Stimulated activated CD4-positive, alpha-beta T cell treated with anti-CD3 and anti-CD28 coated beads, Interleukin-1b, Interleukin-23, amount 100 ng/mL, for 4 hours (primary cell): ENCODE data around the gene RABAC1.
"Not testable (repeated sequence)": the region's sequence is repeated elsewhere in the genome, so short reads cannot be mapped to it uniquely, and the experiment has no call there.

Experiments
- DNase-seq, 2 donors: peaks; one replicate each; pipeline ENCODE4 v3.0.0-alpha.2; 2020; ENCODE audit warnings: low read depth in 2 of 2

RABAC1 gene

DNA sequence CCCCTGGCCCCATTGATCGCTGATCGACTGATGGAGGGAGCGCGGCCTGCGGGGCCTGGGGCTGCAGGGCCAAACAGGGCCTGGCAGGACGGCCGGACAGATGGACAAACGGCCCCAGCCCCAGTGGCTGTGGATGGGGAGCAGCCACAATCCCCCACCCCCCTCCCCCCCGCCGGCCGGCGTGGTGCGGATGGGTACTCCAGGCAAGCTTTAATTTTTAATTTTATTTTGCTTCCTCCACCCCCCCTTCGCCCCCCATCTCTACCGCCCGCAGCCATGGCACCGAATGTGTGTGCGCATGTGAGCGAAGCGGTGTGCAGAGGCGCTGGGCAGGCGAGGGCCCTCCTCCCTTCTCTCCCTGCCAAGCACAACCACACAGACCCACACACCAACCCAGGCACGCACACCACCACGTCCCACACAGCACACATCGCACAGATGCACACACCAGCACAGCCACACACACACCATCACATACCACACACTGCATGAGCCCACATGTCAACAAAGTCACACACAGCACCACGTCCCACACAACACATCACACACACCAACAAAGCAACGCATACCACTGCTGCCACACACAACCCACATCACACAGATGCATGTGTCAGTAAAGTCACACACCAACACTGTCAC lies 43.2 kb downstream of the RABAC1 start:
- no peak for DNase-seq

DNA sequence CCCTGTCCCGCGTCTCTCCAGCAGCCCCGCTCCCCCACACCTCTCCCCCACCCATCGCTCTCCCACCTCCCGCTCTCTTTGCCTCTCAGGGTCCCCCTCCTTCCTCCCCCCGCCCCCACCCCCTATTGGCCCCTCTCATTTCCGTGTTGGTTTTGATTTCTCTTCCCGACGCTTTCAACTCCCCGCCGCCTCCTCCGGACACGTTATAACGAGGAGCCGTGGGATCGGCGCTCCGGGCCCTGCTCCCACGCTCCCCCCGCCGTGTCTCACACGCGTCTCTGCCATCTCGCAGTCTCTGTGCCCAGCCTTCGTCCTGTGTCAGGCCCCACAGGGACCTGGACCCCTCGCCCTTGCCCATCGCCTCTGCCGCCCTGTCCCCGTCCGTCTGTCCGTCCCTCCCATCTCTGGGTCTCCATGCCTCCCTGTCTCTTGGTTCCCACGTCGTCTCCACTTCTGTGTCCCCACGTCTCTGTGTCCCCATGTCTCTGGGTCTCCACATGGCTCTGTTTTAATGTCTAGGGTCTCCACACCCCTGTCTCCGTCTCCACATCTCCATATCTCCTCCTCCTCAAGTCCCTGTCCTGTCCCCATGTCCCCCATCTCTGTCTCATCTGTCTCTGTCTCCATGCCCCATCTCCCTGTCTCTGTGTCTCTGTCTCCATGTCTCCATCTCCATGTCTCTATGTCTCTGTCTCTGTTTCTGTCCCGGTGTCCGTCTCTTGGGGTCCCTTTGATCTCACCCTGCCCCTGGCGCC lies 43.9 kb downstream of the RABAC1 start:
- no peak for DNase-seq

DNA sequence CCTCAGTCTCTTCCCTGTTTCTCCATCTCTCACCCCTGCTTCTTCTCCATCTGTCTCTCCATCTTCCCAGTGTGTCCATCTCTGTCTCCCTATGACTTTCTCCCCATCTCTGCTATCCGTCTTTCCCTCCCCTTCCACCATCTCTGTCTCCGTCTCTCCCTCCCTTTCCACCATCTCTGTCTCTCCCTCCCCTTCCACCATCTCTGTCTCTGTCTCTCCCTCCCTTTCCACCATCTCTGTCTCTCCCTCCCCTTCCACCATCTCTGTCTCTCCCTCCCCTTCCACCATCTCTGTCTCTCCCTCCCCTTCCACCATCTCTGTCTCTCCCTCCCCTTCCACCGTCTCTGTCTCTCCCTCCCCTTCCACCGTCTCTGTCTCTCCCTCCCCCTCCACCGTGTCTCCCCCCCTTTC lies 44.7 kb downstream of the RABAC1 start:
- DNase-seq, result not testable (repeated sequence)

DNA sequence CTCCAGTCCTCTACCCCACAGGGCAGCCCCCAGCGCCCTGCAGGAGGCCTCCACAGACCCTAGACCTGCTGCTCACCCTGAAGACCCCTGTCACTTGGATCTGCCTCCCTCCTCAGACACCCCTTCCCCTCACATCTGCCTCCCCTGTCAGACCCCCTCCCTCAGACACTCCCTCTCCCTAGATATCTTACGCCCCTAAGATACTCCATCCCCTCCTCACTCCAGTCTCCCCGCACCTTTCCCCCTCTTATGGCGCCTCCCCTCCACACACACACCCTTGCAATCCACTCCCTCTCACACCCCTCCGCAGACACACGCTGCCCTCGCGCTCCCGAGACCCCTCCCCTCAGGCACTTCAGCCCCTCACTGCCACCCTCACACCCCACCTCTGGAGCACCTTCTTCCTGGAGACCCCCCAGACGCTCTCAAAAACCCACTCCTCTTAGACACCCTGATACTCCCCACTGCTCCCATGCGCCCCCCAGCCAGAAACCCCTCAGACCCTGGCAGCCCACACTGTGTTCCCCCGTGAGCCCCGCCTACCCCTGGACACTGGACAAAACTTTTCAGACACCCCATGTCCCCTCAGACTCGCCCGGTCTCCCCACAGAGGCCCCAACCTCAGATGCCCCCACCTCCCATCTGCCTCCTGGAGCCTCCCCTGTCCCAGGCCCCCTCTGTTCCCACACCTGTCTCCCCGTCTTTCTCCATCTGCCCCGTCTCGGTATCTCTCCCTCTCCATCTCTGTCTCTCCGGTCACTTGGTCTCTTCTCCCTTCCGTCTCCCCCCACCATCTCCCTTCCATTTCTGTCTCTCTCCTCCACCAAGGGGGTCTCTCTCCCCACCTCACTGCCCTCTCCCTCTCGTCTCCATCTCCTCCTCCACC lies 45.3 kb downstream of the RABAC1 start:
- DNase-seq, result no peak

DNA sequence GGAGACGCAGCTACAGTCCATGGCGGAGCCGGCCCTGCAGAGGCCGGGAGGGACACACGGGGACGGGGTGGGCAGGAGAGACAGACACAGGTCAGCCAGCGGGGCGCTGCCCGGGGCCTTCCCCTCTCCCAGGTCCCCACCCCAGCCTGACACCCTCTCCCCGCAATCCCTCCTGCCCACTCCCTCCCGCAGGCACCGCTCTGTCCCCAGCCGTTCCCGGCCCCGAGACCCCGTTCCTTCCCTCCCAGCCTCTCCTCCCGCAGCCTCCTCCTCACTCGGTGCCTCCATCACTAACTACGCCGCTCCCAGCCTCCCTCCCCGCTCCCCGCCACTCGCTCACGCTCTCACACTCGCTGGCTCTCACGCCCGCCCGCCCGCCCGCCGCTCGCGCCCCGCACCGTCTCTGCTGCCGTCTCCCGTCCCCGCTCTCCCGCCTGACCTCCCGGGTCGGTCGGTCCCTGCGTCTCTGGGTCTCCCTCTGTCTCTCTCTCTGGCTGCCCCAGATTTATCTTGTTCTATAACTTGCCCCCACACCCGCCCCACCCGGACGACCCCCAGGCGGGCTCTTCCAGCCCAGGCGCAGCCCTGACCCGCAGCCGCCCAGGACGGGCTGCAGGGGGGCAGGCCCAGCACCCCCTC lies 46.1 kb downstream of the RABAC1 start:
- no peak for DNase-seq

DNA sequence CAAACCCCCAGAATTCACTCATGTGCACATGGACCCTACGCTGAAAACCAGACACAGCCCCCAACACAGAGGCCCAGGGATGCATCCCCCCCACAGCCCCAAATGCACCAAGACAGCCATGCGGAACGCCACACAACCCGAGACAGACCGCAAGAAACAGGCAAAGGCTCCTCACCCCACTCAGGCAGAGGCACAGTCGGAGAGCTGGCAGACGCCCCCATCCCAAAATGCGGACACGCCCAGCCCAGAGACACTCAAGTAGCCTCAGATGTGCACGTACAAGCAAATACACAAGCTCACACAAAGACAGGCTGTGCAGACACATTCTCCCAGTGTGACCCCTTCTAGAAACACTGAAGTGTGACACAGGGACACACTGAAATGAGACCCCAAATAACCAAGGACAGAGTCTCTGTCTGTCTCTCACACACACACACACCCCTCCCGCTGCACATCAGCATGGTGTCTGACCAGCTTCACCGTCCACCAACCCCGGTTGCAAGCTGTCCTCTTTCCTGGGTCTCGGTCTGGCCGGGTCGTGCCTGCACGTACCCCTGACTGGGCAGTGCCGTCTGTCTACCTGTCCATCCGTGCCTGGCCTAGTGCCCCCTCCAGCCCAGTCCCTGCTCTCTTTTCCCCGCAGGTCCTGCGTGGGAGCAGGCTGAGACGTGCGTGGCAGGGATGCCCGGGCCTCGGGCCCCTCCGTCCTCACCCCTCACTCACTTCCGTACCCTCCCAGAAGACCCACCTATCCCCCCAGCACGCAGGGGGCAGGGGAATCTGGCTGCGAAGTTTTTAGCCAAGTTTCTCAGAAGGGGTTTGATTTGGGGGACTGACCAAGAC lies 47.0 kb downstream of the RABAC1 start:
- no peak for DNase-seq

DNA sequence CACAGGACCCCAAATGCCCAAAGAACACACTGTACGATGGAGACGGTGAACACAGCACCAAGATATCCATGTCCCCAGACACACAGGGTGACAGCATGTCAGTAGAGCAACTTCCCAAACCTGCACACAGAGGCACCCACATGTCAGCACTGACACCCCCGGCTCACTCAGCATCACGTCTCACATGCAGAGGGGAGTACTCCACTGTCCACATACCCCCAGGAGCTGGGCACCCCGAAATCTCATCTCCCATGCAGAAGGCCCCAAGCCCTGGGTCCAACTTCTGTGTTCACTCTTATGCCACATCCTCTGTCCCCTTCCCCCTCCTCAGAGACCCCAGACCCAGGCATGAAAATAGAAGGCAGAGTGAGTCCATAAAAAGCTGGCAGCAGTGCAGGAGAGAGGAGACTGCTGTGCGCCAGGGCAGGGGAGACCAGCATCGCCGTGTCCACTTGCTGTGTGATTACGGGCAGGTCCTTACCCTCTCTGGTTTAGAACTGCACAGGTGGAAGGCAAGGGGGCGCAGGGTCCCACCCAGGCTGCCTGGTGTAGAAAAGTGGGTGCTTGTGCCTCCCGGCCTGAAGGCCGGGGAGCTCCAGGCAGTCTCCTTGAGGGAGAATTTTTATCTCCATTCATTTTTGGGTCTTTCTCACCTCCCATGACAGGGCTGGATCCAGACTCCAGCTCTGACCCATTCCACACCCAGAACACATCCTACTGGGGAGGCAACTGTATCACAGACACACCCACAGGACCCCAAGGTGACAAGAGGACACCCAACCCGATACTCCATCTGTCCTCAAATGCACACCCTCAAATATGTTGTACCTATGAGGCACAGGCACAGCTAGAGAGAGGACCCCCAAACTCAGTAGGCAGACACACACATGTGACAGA lies 47.9 kb downstream of the RABAC1 start:
- no peak for DNase-seq

DNA sequence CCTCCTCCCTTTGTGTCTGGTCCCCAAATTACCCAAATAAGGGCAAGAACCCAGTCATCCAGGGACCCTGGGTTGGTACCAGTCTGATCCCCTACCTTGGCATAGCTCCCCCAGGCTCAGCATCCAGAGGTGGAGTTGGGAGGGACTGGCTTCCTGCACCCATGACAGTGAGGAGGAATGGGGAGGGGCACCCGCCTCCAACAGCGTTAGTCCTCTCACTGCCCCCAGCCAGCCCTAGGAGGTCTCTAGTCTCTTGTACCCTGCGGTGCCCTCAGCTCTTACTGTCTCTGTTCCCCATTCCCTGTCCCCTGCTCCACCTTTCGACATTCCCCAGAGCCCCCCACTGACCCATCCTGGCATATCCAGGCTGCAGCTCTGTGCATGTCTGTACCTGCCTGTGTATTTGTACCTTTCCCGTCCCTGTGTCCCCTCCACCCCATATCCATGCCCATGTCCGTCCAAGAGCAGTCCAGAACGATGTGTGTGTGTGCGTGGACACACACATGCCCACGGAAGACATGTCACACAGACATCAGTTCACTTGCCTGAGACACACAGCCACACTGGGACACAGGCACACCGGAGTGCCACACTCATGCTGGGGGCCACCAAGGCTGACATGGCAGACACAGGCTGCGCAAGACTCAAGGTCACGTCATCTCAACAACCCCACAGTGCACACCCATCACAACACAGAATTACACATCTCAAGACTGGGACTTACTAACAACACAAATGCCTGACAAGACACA lies 48.7 kb downstream of the RABAC1 start:
- no peak for DNase-seq

DNA sequence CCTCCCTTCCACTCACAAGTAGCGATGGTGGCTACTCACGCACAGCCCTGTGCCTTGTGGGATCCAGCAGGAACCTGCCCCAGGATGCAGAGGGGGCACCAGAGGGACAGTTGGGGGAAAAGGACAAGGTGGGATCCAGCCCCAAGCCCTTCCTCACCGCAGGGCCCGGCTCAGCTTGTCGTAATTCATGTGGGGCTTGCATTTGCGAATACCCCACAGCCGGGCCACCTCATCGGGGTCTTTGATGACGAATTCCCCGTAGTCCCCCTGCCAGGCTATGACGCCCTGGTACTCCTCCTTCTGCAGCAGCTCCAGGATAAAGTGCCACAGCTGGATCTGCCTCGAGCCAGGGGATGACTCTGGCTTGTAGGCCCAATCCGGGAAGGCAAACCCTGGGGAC lies 49.4 kb downstream of the RABAC1 start:
- DNase-seq, result no peak

DNA sequence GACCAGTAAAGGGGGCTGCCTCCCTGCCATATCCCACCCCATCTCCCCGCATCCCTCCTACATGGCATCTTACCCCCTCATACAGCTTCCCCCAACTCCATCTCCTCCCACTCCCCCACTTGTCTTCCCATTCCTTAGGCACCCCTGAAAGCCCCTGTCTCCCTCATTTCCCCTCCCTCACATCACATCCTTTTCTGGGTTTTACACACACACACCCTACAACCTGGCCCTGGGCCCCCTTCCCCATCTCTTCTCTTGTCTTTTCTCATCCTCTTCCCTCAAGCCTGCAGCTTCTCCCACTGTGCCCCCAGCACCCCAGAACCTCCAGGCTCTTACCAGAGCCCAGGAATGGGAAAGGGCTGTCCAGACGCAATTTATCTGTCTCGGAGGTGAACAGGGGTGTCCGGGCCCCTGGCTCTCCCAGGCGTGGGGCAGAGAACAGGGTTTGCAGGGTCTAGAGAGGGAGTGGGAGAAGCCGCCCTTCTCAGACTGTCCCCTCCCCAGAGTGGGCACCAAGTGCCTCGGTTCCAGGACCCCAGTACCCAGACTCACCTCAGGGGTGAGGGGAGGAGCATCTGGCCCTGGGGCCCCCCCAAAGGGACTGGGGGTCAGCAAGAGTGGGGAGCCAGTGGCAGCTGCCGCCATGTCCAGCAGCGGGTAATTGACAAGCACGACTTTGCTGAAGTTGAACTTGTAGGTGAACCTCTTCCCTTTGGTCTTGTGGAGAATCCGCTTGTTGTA lies 50.2 kb downstream of the RABAC1 start:
- no peak for DNase-seq

DNA sequence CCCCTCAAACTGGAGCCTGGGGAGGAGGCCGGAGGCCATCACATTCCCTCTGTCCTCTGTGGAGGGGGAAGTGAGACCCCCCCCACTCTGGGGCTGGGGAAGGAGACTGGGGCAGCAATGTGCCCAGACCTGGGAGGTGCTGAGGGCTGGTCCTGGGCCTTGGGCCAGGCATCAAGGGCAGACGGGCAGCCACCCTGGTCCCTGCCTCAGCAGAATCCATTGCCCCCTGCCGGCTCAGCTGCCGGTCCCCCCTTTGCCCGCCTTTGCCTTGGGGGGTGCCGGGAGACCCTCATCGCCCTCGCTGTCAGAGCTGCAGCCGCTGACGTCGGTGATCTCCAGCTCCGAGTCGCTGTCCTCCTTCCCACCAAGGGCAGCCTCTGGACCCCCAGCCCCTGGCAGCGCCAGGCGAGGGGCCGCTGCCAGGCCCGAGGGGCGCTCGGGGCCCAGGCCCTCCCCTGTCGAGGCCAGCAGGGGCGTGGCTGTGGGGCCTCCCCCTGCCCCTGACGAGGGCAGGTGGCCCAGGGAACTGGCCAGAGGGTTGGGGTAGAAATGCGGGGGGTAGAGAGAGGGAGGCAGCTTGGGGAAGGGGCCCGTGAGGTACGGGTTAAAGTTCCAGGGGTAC lies 51.0 kb downstream of the RABAC1 start:
- no peak for DNase-seq

DNA sequence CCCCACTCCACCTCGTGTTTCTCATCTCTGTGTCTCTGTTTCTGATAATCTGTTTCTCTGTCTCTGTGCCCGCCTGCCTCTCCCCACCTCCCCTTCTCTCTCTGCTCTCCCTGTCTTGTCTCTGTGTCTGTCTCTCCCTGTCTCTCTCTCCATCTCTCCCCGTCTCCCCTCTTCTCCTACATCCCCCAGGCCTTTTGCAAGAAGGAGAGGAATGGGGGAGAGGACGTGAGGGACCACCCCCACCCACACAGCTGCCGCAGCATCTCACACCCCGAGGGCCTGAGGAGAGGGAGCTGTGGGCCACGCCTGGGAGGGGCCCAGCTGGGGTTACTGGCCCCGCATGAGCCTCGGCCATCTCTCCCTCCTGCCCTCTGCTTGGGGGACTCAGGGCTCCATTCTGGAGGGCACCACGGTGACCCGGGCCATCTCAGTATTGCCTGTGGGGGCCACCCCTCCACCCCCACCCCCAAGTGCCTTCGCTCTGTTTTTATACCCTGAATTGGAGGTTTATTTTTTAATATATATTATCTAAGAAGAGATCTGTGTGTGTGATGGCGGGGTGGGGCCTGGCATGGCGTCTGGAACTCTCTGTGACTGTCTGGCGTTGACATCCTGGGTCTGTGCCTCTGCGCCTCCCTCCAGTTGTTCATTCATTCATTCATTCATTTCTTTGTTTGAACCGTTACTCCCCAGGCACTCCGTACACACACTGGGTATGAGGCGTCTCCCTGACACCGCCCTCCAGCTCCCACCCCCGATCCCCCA lies 52.0 kb downstream of the RABAC1 start:
- no peak for DNase-seq
